ENCODE data around the gene ARX.

The ARX gene

GRCh38 chrX:24993879-24994278 is 21.9 kb downstream of the ARX start:
- no peak overlapping the region for H2AFZ ChIP-seq (ENCODE audit: low read length)
- no peak overlapping the region for H3K9ac ChIP-seq (ENCODE audit: low read length)
- H3K27ac ChIP-seq (ENCODE audit: low read length), result no peak overlapping the region
- no peaks in the 10 kb centered on the region for H3K36me3 ChIP-seq (replicated peaks; ENCODE audit: insufficient read depth, low read length)
- no peaks in the 10 kb centered on the region for H3K79me2 ChIP-seq (ENCODE audit: low read length)
- no peaks in the 10 kb centered on the region for H3K9me2 ChIP-seq (replicated peaks; ENCODE audit: insufficient read depth, low read length)
- H3K4me1 ChIP-seq (ENCODE audit: low read length), result no peaks in the 10 kb centered on the region
- H3K27me3 ChIP-seq (replicated peaks; ENCODE audit: insufficient read depth, low read length), result no peaks in the 10 kb centered on the region
- no peak overlapping the region for H3K4me2 ChIP-seq (ENCODE audit: low read depth, low read length)
- TF ChIP-seq CTCF (IDR thresholded peaks at IDR 0.05; ENCODE audit: low read length), result no peak
- no peak for TF ChIP-seq EZH2 (optimal IDR thresholded peaks at IDR 0.05; ENCODE audit: low read depth, low read length)
- no peak for TF ChIP-seq EZH2phosphoT487 (IDR thresholded peaks at IDR 0.05; ENCODE audit: low read length)
- no peaks in the 10 kb centered on the region for H4K20me1 ChIP-seq (ENCODE audit: insufficient read depth, low read length)
- no peak overlapping the region for H3K4me3 ChIP-seq (ENCODE audit: low read length)
- no peak for DNase-seq
- no peaks in the 10 kb centered on the region for H3K9me3 ChIP-seq (replicated peaks; ENCODE audit: insufficient read depth, low read length)
- no peaks in the 10 kb centered on the region for H3F3A ChIP-seq (ENCODE audit: insufficient read depth, low read length)

DNA sequence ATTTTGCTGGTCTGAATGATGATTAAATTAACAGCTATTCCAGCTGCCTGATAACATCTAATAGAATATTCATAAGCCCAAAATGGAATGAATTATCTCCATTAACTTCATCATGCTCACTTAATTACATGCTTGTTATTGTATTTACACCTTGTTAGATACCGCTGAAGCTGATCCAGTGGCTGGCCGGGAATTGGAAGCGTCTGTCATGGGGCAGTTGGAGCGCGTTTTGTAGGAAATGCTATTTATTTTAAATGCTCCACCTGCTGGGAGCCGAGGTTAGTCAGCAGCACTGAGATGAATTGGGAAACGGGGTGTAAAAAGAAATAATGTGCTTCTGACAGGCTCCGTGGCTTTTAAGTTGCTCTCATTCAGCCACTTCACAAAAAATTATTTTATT is 25.2 kb downstream of the ARX start:
- Histone ChIP-seq H3K4me1 (ENCODE audit: low read length) (no peaks in the 10 kb centered on the region), H2AFZ (ENCODE audit: low read length) (no peak overlapping the region), H3K4me2 (ENCODE audit: low read depth, low read length) (no peak overlapping the region), H3K9ac (ENCODE audit: low read length) (no peak overlapping the region), H4K20me1 (ENCODE audit: insufficient read depth, low read length) (no peaks in the 10 kb centered on the region), H3K4me3 (ENCODE audit: low read length) (no peak overlapping the region), H3F3A (ENCODE audit: insufficient read depth, low read length) (no peaks in the 10 kb centered on the region), H3K9me3 (replicated peaks; ENCODE audit: insufficient read depth, low read length) (no peaks in the 10 kb centered on the region), H3K9me2 (replicated peaks; ENCODE audit: insufficient read depth, low read length) (no peaks in the 10 kb centered on the region), H3K79me2 (ENCODE audit: low read length) (no peaks in the 10 kb centered on the region), H3K27me3 (replicated peaks; ENCODE audit: insufficient read depth, low read length) (no peaks in the 10 kb centered on the region), H3K36me3 (replicated peaks; ENCODE audit: insufficient read depth, low read length) (no peaks in the 10 kb centered on the region), H3K27ac (ENCODE audit: low read length) (no peak overlapping the region)
- TF ChIP-seq EZH2phosphoT487 (IDR thresholded peaks at IDR 0.05; ENCODE audit: low read length), result no peak
- DNase-seq, result no peak

DNA sequence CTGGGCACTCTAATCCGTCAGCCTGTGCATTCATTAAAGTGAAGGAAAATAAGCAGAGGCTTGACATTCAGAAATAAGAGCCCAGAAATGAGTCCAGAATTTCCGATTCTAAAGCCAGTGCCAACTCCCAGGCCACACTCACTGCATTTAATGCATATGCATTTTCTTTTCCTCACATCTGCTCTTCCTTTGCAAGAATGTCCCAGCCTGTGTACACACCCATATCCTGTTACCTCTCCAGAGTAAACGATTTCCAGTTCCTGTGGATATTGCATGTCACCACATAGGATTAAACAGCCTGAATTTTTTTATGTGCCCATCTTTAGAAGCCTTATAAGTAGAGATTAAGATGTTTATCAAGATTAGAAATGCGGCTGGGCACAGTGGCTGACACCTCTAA is 27.5 kb downstream of the ARX start:
- no peak for DNase-seq
- Histone ChIP-seq H3K36me3 (replicated peaks; ENCODE audit: insufficient read depth, low read length) (no peaks in the 10 kb centered on the region), H3K9me2 (replicated peaks; ENCODE audit: insufficient read depth, low read length) (no peaks in the 10 kb centered on the region), H3K4me1 (ENCODE audit: low read length) (no peaks in the 10 kb centered on the region), H3K27ac (ENCODE audit: low read length) (no peak overlapping the region), H3K27me3 (replicated peaks; ENCODE audit: insufficient read depth, low read length) (no peaks in the 10 kb centered on the region), H3F3A (ENCODE audit: insufficient read depth, low read length) (no peaks in the 10 kb centered on the region), H2AFZ (ENCODE audit: low read length) (no peak overlapping the region), H3K9me3 (replicated peaks; ENCODE audit: insufficient read depth, low read length) (no peaks in the 10 kb centered on the region), H3K4me2 (ENCODE audit: low read depth, low read length) (no peak overlapping the region), H3K4me3 (ENCODE audit: low read length) (no peak overlapping the region), H4K20me1 (ENCODE audit: insufficient read depth, low read length) (no peaks in the 10 kb centered on the region), H3K9ac (ENCODE audit: low read length) (no peak overlapping the region), H3K79me2 (ENCODE audit: low read length) (no peaks in the 10 kb centered on the region)
- TF ChIP-seq CTCF (IDR thresholded peaks at IDR 0.05; ENCODE audit: low read length) (no peak), EZH2 (optimal IDR thresholded peaks at IDR 0.05; ENCODE audit: low read depth, low read length) (no peak)

DNA sequence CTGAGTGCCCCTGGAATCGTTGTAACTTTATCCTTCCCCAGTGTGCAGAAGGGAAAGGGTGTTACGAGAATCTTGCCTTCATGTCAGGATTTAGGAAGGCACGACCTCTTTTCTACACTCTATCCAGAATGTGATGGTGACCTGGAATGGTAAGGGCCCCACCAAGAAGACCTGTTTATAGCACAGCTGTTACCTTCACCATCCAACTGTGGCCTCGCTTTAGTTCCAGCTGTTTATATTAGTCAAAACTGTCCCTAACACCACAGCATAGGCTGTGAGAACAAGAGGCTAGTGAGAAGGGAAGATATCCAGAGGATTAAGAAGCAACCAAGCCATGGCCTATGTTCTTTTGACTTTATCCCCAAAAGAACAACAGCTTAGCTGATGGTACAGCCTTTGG is 28.0 kb downstream of the ARX start:
- no peak overlapping the region for H3K4me2 ChIP-seq (ENCODE audit: low read depth, low read length)
- H3K4me1 ChIP-seq (ENCODE audit: low read length), result no peaks in the 10 kb centered on the region
- no peaks in the 10 kb centered on the region for H3K36me3 ChIP-seq (replicated peaks; ENCODE audit: insufficient read depth, low read length)
- no peaks in the 10 kb centered on the region for H3K27me3 ChIP-seq (replicated peaks; ENCODE audit: insufficient read depth, low read length)
- no peak overlapping the region for H3K4me3 ChIP-seq (ENCODE audit: low read length)
- no peaks in the 10 kb centered on the region for H3K79me2 ChIP-seq (ENCODE audit: low read length)
- no peak for DNase-seq
- TF ChIP-seq EZH2phosphoT487 (IDR thresholded peaks at IDR 0.05; ENCODE audit: low read length) (no peak), EZH2 (optimal IDR thresholded peaks at IDR 0.05; ENCODE audit: low read depth, low read length) (no peak), CTCF (IDR thresholded peaks at IDR 0.05; ENCODE audit: low read length) (no peak)
- H3F3A ChIP-seq (ENCODE audit: insufficient read depth, low read length), result no peaks in the 10 kb centered on the region
- H4K20me1 ChIP-seq (ENCODE audit: insufficient read depth, low read length), result no peaks in the 10 kb centered on the region
- no peak overlapping the region for H3K27ac ChIP-seq (ENCODE audit: low read length)
- H3K9me2 ChIP-seq (replicated peaks; ENCODE audit: insufficient read depth, low read length), result no peaks in the 10 kb centered on the region
- no peaks in the 10 kb centered on the region for H3K9me3 ChIP-seq (replicated peaks; ENCODE audit: insufficient read depth, low read length)
- H2AFZ ChIP-seq (ENCODE audit: low read length), result no peak overlapping the region
- no peak overlapping the region for H3K9ac ChIP-seq (ENCODE audit: low read length)
